Measurements from ENCODE around the gene PSEN2.
"Not testable (repeated sequence)": the region's sequence is repeated elsewhere in the genome, so short reads cannot be mapped to it uniquely, and the experiment has no call there.

DNA sequence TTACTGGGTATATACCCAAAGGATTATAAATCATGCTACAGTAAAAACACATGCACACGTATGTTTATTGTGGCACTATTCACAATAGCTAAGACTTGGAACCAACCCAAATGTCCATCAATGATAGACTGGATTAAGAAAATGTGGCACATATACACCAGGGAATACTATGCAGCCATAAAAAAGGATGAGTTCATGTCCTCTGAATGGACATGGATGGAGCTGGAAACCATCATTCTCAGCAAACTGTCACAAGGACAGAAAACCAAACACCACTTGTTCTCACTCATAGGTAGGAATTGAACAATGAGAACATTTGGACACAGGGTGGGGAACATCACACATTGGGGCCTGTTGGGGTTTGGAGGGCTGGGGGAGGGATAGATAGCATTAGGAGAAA lies 15.9 kb upstream of the PSEN2 start:
- TF ChIP-seq CTCF (IDR thresholded peaks at IDR 0.05; ENCODE audit: low read depth, low read length); EZH2phosphoT487 (IDR thresholded peaks at IDR 0.05; ENCODE audit: low read depth): not testable (repeated sequence)
